NCI-H1105 treated with DMSO at 0.1 percent for 48 hours (cell line): ENCODE data around the gene GPR32.
"Not testable (repeated sequence)": the region's sequence is repeated elsewhere in the genome, so short reads cannot be mapped to it uniquely, and the experiment has no call there.

Source experiments
- DNase-seq: peaks from one replicate; lab custom pipeline; 2025; lab: John Stamatoyannopoulos, UW

GPR32 gene

GRCh38 chr19:50801107-50801506 is 30.8 kb downstream of the GPR32 start:
- no peak for DNase-seq

DNA sequence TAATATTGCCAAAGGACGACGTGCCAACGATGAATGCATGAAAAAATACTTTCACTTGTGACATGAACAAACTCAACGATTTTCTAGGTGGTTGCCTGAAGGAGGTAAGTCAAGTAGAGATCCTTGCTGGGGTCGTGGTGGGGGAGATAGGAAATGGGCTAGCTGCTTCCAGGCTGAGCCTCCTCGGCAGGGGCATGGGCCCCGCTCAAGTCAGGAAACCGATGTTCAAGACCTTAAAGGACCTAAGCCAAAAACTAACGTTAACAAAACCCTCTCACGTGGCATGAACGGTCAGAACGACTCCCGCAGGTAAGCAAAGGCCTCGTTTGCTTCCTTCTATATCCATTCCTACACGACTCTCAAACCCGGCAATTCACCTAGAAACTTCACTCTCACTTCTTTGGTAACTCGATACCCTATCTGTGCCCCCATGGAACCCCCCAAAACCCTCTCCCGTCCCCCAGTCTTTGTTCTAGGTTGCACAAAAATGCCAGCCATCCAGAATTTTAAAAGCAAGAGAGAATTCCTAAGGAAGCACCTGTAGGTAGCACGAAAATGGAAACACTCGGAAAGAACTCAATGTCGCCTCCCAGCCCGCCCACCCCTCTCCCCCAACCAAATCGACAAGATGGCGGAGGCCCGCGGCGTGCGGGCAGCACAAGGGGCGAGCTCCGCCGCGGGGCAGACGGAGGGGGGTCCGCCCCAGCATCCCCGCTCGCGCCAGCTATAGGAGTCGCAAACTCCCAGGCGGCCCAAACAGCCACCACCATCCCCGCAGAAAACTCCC is 33.6 kb downstream of the GPR32 start:
- peak; percentile 65 for DNase-seq

DNA sequence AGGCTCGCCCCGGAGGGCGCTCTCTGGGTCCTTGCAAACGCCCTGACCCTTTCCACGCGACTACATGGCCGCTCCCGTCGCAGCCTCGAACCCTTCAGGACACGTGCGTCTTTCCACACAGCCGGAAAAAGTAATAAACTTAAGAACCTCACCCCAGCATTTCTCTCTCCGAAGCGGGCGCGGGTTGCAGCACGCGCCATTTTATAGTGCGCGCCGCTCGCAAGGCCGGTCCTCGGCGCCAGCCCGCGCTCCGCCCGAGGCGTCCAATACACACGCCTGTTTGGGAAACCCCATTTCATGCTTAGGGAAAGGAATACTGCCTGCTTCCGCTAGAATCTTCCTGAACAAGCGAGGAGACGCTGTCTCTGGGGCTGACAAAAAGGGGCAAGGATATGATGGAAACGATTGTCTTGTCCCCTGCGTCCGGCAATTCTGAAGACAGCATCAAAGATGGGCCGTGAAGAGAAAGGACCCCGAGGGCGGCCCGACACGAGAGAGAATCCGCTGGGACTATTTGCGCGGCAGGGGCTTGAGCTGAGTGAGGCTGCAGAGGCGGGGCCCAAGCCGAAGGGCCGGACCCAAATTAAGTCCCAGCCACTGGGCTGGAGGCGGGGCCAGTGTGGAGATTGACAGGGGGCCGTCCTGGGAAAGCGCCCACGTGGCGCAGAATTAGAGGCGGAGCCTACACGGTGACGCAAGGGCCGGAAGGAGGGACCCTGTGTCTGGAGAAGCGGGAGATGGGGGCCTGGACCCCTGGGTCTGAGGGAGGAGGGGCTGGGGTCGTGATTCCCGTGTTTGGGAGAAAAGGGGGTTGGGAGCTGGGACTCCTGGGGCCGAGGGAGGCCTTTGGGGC is 34.4 kb downstream of the GPR32 start:
- peak; percentile 99 for DNase-seq

DNA sequence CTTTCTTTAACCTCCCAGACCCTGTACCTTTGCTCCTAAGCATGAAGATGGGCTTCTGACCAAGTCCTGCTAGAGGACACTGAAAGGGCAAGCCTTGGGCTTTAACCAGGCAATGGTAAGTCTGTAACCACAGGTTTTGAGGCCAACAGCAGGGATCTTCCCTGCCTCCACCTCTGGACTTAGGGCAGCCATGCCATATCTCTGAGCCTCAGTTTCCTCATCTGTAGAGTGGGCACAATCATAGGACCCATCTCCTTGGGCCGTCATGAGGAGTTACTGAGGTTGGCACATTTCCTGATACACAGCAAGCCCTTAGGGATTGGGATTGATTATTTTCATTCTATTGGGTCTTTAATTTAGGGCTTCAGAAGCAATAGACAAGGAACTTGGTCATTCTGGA is 38.6 kb downstream of the GPR32 start:
- no peak for DNase-seq

DNA sequence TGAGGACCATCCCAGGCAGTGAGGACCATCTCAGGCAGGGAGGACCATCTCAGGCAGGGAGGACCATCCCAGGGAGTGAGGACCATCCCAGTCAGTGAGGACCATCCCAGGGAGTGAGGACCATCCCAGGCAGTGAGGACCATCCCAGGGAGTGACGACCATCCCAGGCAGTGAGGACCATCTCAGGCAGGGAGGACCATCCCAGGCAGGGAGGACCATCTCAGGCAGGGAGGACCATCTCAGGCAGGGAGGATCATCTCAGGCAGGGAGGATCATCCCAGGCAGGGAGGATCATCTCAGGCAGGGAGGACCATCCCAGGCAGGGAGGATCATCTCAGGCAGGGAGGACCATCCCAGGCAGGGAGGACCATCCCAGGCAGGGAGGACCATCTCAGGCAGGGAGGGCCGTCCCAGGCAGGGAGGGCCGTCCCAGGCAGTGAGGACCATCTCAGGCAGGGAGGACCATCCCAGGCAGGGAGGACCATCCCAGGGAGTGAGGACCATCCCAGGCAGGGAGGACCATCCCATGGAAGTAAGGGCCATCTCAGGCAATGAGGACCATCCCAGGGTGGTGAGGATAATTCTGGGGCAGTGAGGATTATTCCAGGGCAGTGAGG is 41.5 kb downstream of the GPR32 start:
- DNase-seq = not testable (repeated sequence)

- no peak for DNase-seq
Observed at GRCh38 chr19:50812474-50812873, 42.2 kb downstream of the GPR32 start.

GRCh38 chr19:50814883-50815282 is 44.6 kb downstream of the GPR32 start:
- no peak for DNase-seq

GRCh38 chr19:50815439-50815838 is 45.2 kb downstream of the GPR32 start:
- DNase-seq = no peak

- peak; percentile 59 for DNase-seq
Observed at GRCh38 chr19:50817941-50818858, 47.9 kb downstream of the GPR32 start.

- no peak for DNase-seq
Observed at GRCh38 chr19:50818859-50819472, 48.7 kb downstream of the GPR32 start.

DNA sequence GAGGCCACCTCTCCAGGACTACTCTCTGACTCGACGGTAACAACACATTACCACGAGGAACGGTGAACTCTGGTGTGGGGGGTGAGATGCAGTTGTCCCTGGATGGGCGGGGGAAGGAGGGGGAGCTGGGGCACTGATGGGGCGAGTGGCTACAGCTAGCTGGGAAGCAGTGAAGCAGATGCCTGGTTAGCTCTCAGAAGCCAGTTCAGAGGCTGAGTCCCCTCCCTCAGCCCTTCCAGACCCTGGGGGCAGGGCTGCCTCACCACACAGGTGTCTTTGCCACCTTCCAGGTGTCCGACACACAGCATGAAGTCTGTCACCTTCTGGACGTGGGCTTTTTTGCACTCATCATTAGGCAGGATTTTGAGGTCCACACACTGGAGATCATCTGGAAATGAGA is 49.4 kb downstream of the GPR32 start:
- DNase-seq = no peak

- no peak for DNase-seq
Observed at GRCh38 chr19:50820086-50820485, 49.8 kb downstream of the GPR32 start.

GRCh38 chr19:50820549-50821247 is 50.4 kb downstream of the GPR32 start:
- no peak for DNase-seq

DNA sequence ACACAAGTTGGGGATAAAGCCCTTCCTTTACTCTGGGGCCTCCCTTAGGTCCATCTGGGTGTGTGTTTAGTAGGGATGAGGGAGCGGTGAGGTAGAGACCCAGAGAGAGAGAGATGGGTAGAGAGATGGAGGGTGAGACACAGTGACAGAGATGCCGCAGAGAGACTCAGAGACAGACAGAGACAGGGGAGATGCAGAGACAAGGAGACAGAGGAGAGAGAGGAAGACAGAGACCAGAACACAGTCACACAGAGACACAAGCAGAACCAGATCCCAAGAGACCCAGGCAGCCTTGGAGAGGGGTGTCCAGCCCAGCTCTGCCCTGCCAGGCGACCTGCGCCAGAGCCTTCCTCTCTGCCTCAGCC is 51.0 kb downstream of the GPR32 start:
- no peak for DNase-seq
